Mucosa of descending colon (tissue), 3 donors: ENCODE measurements around the gene COX11. TPM values are rescaled to one million over a fixed set of nuclear protein-coding genes. Genes with fewer than 3 reads are reported as not detected.

Experiments used
- ATAC-seq: fragments of 200-7000 bp; cut with Tn5 transposase; one replicate; pipeline ENCODE4 v1.9.1; 2020; ENCODE audit warnings: mild to moderate bottlenecking, moderate library complexity
- DNase-seq, 3 donors: peaks; one replicate each; pipeline ENCODE4 v3.0.0-alpha.2; 2020
- H3K36me3 ChIP-seq: fragments of 200-600 bp; one replicate; pipeline ENCODE4 v1.8.0; 2021; ENCODE audit warnings: low read depth, mild to moderate bottlenecking
- H3K4me1 ChIP-seq: fragments of 200-600 bp; one replicate; pipeline ENCODE4 v1.8.0; 2021; ENCODE audit warnings: low read depth, mild to moderate bottlenecking
- H3K4me3 ChIP-seq: fragments of 200-600 bp; one replicate; pipeline ENCODE4 v1.8.0; 2021; ENCODE audit warnings: mild to moderate bottlenecking
- H3K9me3 ChIP-seq: fragments of 200-600 bp; one replicate; pipeline ENCODE4 v1.8.0; 2021; ENCODE audit warnings: mild to moderate bottlenecking
- CTCF ChIP-seq: fragments of 200-600 bp; IDR thresholded peaks from one replicate; pipeline ENCODE4 v1.8.0; 2022; ENCODE audit warnings: antibody characterized with exemption, mild to moderate bottlenecking
- intact Hi-C, 2 donors: fragments of 100-400 bp; cut with DNase I in 1 of 2; cut with micrococcal nuclease in 1 of 2; formaldehyde crosslinking; loops; one replicate each; pipeline versions ENCODE4 v1.11.0 to v1.11.1; 2022; cut with DNase I, micrococcal nuclease
- total RNA-seq, 3 donors: library from RNA; stranded (reverse); fragmentation: NEBNext Ultra II Directional in 2 of 3; extraction: Animal tissue kit (Norgen Biotek cat#: 25700) in 2 of 3; gene quantifications; one replicate each; pipeline versions ENCODE4 v1.2.1 to v1.2.4, GENCODE V29; 2021 to 2023
- donor health status: DM: no; HTN: no; CAD: no; lungs with moderate emphysema.
- donor health status: DM: no; HTN: no; CAD: no.
- donor health status: DM: no; HTN: yes; CAD: no.

Gene COX11
- total RNA-seq, 3 donors from 2014 or later = 53.2 to 61.4 (median 55.3) TPM

- H3K9me3 ChIP-seq = no peaks in the 10 kb centered on the region
- H3K4me1 ChIP-seq = peaks cover 9% of the 10 kb centered on the region
- H3K4me3 ChIP-seq = peak overlapping the region; percentile 69
- TF ChIP-seq CTCF = no peak
- intact Hi-C loops = no loop called here
- H3K36me3 ChIP-seq = no peaks in the 10 kb centered on the region
- DNase-seq (peak in 2 of 3 donors; percentile 40 to 48), ATAC-seq (peak; percentile 44)
Measured at GRCh38 chr17:54967621-54968261, 713 bp downstream of the COX11 start.

GRCh38 chr17:54956791-54957190 lies 11.7 kb downstream of the COX11 start:
- ATAC-seq = no peak
- Histone ChIP-seq H3K36me3 (peaks cover 4% of the 10 kb centered on the region), H3K9me3 (no peaks in the 10 kb centered on the region)

GRCh38 chr17:54951286-54951685 lies 17.2 kb downstream of the COX11 start:
- H3K4me1 ChIP-seq = no peaks in the 10 kb centered on the region
- ATAC-seq (no peak), DNase-seq (no peak)
- no peak overlapping the region for H3K4me3 ChIP-seq
- no peak for TF ChIP-seq CTCF
- no peaks in the 10 kb centered on the region for H3K9me3 ChIP-seq
- peaks cover 4% of the 10 kb centered on the region for H3K36me3 ChIP-seq
- intact Hi-C loops = no loop called here

More at GRCh38 chr17:54956791-54957190, 11.7 kb downstream of the COX11 start:
- no peaks in the 10 kb centered on the region for H3K4me1 ChIP-seq
- DNase-seq = no peak
- no peak overlapping the region for H3K4me3 ChIP-seq
- intact Hi-C loops = no loop called here
- no peak for TF ChIP-seq CTCF

GRCh38 chr17:54950116-54950515 lies 18.3 kb downstream of the COX11 start:
- no peak for DNase-seq

GRCh38 chr17:54948380-54948779 lies 20.1 kb downstream of the COX11 start:
- H3K9me3 ChIP-seq = no peaks in the 10 kb centered on the region
- DNase-seq (no peak), ATAC-seq (peak; percentile 17)
- TF ChIP-seq CTCF = no peak
- intact Hi-C loops = no loop called here
- H3K4me1 ChIP-seq = no peaks in the 10 kb centered on the region
- no peak overlapping the region for H3K4me3 ChIP-seq
- no peaks in the 10 kb centered on the region for H3K36me3 ChIP-seq

More at GRCh38 chr17:54950116-54950515, 18.3 kb downstream of the COX11 start:
- intact Hi-C loops = no loop called here
- no peak for TF ChIP-seq CTCF
- no peaks in the 10 kb centered on the region for H3K9me3 ChIP-seq
- no peaks in the 10 kb centered on the region for H3K4me1 ChIP-seq
- no peak for ATAC-seq
- no peak overlapping the region for H3K4me3 ChIP-seq
- peaks cover under 1% of the 10 kb centered on the region for H3K36me3 ChIP-seq

GRCh38 chr17:54947396-54947795 lies 21.1 kb downstream of the COX11 start:
- no peak for TF ChIP-seq CTCF
- ATAC-seq = no peak
- no peaks in the 10 kb centered on the region for H3K36me3 ChIP-seq
- no peaks in the 10 kb centered on the region for H3K4me1 ChIP-seq
- no peak overlapping the region for H3K4me3 ChIP-seq
- DNase-seq = no peak
- intact Hi-C loops = no loop called here
- H3K9me3 ChIP-seq = no peaks in the 10 kb centered on the region
